HS-5 (cell line): ENCODE results near the gene ATP11B.
"Not testable (repeated sequence)": the region's sequence is repeated elsewhere in the genome, so short reads cannot be mapped to it uniquely, and the experiment has no call there.

Source experiments
- DNase-seq: peaks from one replicate; pipeline ENCODE4 v3.0.0-alpha.2; 2012; ENCODE audit warnings: low read depth

Gene ATP11B

GRCh38 chr3:182837855-182838454 lies 44.7 kb downstream of the ATP11B start:
- no peak for DNase-seq

- no peak for DNase-seq
These were observed 50.2 kb downstream of the ATP11B start for GRCh38 chr3:182843478-182843877.

- DNase-seq, result no peak
These were observed 55.6 kb downstream of the ATP11B start for GRCh38 chr3:182848906-182849305.

GRCh38 chr3:182855076-182855475 lies 61.8 kb downstream of the ATP11B start:
- DNase-seq, result no peak

GRCh38 chr3:182861348-182861747 lies 68.0 kb downstream of the ATP11B start:
- no peak for DNase-seq

- DNase-seq, result no peak
These were observed 69.0 kb downstream of the ATP11B start for GRCh38 chr3:182862159-182862860.

- DNase-seq, result no peak
These were observed 75.8 kb downstream of the ATP11B start for GRCh38 chr3:182869059-182869458.

GRCh38 chr3:182870917-182871316 lies 77.6 kb downstream of the ATP11B start:
- DNase-seq, result not testable (repeated sequence)

- DNase-seq, result no peak
These were observed 85.8 kb downstream of the ATP11B start for GRCh38 chr3:182879031-182879611.

- DNase-seq, result peak; percentile 26
These were observed 93.2 kb downstream of the ATP11B start for GRCh38 chr3:182886497-182886896.

- DNase-seq, result no peak
These were observed 96.8 kb downstream of the ATP11B start for GRCh38 chr3:182889948-182890629.

- no peak for DNase-seq
These were observed 98.1 kb downstream of the ATP11B start for GRCh38 chr3:182891364-182891763.

- DNase-seq, result no peak
These were observed 98.9 kb downstream of the ATP11B start for GRCh38 chr3:182892226-182892625.

GRCh38 chr3:182895513-182896112 lies 102.3 kb downstream of the ATP11B start:
- DNase-seq, result no peak

GRCh38 chr3:182896553-182896952 lies 103.2 kb downstream of the ATP11B start:
- no peak for DNase-seq

- no peak for DNase-seq
These were observed 108.9 kb downstream of the ATP11B start for GRCh38 chr3:182902236-182902635.

GRCh38 chr3:182904164-182904563 lies 110.9 kb downstream of the ATP11B start:
- DNase-seq, result no peak

- DNase-seq, result no peak
These were observed 112.3 kb downstream of the ATP11B start for GRCh38 chr3:182905623-182906022.

- no peak for DNase-seq
These were observed 112.7 kb downstream of the ATP11B start for GRCh38 chr3:182906036-182906435.

GRCh38 chr3:182908471-182908870 lies 115.2 kb downstream of the ATP11B start:
- no peak for DNase-seq

GRCh38 chr3:182909318-182910040 lies 116.2 kb downstream of the ATP11B start:
- DNase-seq, result no peak
